GM10248 (cell line): Measurements from ENCODE around the gene PLK5.
"Not testable (repeated sequence)": the region's sequence is repeated elsewhere in the genome, so short reads cannot be mapped to it uniquely, and the experiment has no call there.

Source experiments
- CTCF ChIA-PET: fragments of 300-600 bp; sonication (Branson Sonifier 250); formaldehyde crosslinking; extraction: SDS; loops from one replicate; lab custom pipeline; 2021; ENCODE audit warnings: antibody characterized with exemption; lab: Yijun Ruan, JAX
- POLR2A ChIA-PET: fragments of 350-650 bp; sonication (Branson Sonifier 250); formaldehyde crosslinking; extraction: SDS; loops from one replicate; lab custom pipeline; 2020; ENCODE audit warnings: antibody characterized with exemption; lab: Yijun Ruan, JAX
- DNase-seq: peaks from one replicate; pipeline ENCODE4 v3.0.0; 2012; ENCODE audit errors: extremely low spot score
- TF ChIP-seq, protein P1 (sequence below): IDR thresholded peaks from 2 replicates; pipeline ENCODE4 v1.5.1; 2012; ENCODE audit warnings: mild to moderate bottlenecking, low read depth; ENCODE audit errors: extremely low read depth, missing control alignments, control extremely low read depth

The PLK5 gene

DNA sequence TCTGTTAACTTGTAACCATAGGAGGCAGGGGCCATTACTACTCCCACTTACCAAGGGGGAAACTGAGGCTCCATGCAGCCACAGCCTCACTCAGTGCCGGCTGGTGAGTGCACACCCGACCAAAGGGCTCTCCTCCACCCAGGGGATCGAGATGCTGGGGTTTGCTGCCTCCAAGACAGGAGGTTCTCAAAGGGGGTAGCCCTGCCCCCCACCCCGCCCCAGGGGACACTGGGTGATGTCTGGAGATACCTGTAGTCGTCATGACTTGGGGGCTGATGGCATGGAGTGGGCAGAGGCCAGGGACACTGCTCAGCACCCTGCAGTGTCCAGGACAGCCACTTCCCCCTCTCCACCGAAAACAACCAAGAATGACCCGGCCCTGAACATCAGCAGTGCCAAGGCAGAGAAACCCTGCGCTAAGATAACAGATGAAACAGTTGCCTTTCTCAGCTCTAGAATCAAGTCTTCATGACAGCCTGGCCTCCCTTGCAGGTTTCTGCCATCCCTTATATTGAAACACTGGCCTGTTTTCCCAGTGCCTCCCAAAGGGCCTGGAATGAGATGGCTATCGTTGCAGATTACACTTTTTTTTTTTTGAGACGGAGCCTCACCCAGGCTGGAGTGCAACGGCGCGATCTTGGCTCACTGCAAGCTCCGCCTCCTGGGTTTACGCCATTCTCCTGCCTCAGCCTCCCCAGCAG lies 29.6 kb upstream of the PLK5 start:
- CTCF ChIA-PET: no interaction called here
- no peak for DNase-seq
- POLR2A ChIA-PET: no interaction called here
- TF ChIP-seq, protein P1, sequence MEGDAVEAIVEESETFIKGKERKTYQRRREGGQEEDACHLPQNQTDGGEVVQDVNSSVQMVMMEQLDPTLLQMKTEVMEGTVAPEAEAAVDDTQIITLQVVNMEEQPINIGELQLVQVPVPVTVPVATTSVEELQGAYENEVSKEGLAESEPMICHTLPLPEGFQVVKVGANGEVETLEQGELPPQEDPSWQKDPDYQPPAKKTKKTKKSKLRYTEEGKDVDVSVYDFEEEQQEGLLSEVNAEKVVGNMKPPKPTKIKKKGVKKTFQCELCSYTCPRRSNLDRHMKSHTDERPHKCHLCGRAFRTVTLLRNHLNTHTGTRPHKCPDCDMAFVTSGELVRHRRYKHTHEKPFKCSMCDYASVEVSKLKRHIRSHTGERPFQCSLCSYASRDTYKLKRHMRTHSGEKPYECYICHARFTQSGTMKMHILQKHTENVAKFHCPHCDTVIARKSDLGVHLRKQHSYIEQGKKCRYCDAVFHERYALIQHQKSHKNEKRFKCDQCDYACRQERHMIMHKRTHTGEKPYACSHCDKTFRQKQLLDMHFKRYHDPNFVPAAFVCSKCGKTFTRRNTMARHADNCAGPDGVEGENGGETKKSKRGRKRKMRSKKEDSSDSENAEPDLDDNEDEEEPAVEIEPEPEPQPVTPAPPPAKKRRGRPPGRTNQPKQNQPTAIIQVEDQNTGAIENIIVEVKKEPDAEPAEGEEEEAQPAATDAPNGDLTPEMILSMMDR: no peak

DNA sequence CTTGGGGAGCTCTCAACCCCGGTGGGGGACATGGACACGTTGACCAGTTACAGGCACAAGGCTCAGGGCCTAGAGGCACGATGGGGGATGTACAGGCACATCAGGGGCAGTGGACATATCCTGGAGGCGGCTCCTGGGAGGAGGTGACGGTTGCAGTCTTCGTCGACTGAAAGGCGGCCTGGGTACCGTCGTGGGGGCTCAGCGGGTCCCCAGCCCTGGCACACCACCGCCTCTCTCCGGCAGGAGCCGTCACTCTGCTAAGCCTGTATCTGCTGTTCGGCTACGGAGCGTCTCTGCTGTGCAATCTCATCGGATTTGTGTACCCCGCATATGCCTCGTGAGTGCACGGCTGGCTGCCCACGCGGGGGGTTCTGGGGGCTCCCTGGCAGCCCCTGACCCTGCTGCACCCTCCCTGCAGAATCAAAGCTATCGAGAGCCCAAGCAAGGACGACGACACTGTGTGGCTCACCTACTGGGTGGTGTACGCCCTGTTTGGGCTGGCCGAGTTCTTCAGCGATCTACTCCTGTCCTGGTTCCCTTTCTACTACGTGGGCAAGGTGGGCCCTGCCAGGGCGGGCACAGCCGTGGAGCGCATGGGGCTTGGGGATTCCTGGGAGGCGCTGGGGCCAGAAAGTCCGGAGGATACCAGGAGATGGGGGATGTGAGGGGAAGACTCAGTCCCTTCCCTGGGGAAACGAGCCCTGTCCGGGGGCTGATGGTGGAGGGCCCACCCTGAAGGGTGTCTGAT lies 28.7 kb upstream of the PLK5 start:
- TF ChIP-seq, protein P1: no peak
- ChIA-PET POLR2A (no interaction called here), CTCF (no interaction called here)
- no peak for DNase-seq

DNA sequence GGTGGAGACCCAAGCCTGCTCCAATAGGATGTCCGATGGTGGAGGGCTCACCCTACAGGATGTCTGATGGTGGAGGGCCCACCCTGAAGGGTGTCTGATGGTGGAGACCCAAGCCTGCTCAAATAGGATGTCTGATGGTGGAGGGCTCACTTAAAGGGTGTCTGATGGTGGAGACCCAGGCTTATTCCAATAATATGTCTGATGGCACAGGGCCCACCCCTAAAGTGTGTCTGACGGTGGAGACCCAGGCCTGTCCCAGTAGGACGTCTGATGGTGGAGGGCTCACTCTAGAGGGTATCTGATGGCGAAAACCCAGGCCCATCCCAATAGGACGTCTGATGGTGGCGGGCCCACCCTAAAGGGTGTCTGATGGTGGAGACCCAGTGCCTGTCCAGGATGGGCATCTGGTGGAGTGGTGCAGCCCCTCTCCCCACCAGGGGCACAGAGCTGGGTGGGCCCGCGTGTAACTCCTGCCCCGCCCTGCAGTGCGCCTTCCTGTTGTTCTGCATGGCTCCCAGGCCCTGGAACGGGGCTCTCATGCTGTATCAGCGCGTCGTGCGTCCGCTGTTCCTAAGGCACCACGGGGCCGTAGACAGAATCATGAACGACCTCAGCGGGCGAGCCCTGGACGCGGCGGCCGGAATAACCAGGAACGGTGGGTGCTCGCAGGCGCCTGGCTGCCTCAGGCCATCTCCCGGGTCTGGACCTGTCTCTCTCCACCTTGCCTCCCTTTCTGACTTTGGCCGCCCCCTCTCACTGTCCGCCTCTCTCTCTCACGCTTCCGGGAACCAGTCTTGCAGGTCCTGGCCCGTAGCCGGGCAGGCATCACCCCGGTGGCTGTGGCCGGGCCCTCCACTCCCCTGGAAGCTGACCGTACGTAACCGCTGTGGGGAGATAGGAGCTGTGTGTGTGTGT lies 27.8 kb upstream of the PLK5 start:
- DNase-seq: no peak
- TF ChIP-seq, protein P1: no peak
- ChIA-PET POLR2A (no interaction called here), CTCF (no interaction called here)

DNA sequence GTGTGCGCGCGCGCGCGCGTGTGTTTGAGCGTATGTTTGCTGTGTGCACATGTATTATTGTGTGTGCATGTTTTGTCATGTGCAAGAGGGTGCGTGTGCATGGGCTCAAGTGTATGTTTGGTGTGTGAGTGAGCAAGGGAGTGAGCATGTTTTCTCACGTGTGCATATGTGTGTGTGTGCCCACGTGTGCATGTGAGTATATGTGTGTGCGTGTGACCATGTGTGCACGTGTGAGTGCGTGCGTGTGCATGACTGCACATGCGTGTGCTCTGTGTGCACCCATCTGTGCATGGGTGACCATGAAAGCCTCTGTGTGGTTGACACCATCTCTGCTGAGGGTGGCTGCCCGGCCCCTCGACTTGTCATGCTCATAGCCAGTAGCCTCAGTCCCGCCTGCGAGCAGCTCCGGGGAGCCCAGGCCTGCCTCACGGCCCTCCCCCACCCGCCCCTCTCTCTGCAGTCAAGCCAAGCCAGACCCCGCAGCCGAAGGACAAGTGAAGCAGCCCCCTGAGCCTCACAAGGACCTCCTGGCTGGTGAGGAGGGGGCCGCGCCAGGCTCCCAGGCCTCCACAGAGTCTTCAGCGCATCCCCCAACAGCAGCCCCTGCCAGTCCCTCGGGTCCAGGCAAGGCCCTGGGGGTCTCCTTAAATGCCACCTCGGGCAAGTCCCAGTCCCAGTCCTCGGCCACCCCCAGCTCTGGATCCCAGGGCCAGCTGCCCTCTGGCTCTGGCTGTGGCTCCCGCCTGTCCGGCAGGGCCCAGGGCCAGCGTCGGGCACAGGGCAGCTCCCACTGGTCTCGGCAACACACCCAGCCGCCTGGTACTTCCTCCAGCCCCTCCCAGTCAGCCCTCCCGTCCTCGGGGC lies 26.9 kb upstream of the PLK5 start:
- ChIA-PET POLR2A (no interaction called here), CTCF (interaction anchor here (1.3 kb wide), 1 partner anchor 329 kb away, joined by 3 read pairs; no protein-coding TSS in a partner anchor)
- TF ChIP-seq, protein P1: no peak
- DNase-seq: no peak

DNA sequence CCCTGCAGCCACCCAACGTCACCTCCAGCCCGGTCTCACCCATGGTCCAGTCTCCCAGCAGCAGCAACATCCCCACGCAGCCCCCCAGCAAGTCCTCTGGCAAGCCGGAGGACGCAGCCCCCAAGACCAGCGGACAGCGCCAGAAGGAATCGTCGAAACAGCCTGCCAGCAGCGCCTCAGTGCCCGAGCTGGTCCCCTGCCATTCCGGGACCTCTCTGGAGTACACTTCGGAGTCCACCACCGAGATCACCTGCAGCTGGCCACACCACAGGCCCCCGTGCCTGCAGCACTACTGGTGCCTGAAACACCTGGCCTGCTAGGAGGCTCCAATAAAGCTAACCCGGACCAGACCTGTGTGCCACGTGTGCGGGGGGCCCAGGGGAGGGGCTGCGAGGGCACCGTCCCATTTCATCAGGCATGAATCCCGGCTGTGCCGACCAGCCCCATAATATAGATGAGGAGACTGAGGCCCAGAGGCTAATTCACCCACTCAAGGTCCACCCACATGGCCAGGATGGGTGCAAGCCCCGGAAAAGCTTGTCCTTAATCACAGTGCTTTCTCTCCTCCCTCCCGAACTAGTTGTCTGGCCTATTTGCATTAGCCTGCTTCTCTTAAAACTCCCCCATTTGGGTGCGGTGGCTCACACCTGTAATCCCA lies 26.2 kb upstream of the PLK5 start:
- TF ChIP-seq, protein P1: no peak
- CTCF ChIA-PET: interaction anchor here (1.3 kb wide), 1 partner anchor 328 kb away, joined by 3 read pairs; no protein-coding TSS in a partner anchor
- POLR2A ChIA-PET: no interaction called here
- DNase-seq: no peak

DNA sequence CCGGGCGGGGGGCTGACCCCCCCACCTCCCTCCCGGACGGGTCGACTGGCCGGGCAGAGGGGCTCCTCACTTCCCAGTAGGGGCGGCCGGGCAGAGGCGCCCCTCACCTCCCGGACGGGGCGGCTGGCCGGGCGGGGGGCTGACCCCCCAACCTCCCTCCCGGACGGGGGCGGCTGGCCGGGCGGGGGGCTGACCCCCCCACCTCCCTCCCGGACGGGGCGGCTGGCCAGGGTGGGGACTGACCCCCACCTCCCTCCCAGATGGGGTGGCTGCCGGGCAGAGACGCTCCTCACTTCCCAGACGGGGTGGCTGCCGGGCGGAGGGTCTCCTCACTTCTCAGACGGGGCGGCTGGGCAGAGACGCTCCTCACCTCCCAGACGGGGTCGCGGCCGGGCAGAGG lies 24.6 kb upstream of the PLK5 start:
- DNase-seq, CTCF ChIA-PET, POLR2A ChIA-PET: not testable (repeated sequence)
